IMR-90 (cell line): ENCODE results near the gene FAR2. TPM values are rescaled to one million over a fixed set of nuclear protein-coding genes. Genes with fewer than 3 reads are reported as not detected.

Experiments used
- ATAC-seq: fragments of 200-7000 bp; cut with Tn5 transposase; 2 replicates; pipeline ENCODE4 v1.9.1; 2020; ENCODE audit warnings: low read depth, mild to moderate bottlenecking, moderate library complexity
- BruUV-seq: library from RNA; stranded (reverse); fragments of 400-500 nt; replicated peaks from 2 replicates; lab custom pipeline; 2021; lab: Mats Ljungman, UMichigan
- CTCF ChIA-PET: fragments of 300-600 bp; formaldehyde crosslinking; extraction: SDS; loops from one replicate; lab custom pipeline; 2021; ENCODE audit warnings: antibody characterized with exemption; lab: Yijun Ruan, JAX
- POLR2A ChIA-PET: fragments of 300-600 bp; sonication (Branson Sonifier 250); formaldehyde crosslinking; loops from one replicate; lab custom pipeline; 2022; ENCODE audit warnings: antibody characterized with exemption; ENCODE audit not compliant: unreplicated experiment; lab: Charles Lee
- DNase-seq: peaks from one replicate; pipeline ENCODE4 v3.0.0; 2013
- H2AFZ ChIP-seq: replicated peaks from 2 replicates; pipeline ENCODE3; 2013; ENCODE audit warnings: low read length, mild to moderate bottlenecking; ENCODE audit not compliant: poor library complexity
- H2AK5ac ChIP-seq: 2 replicates; pipeline ENCODE4 v1.6.1; 2013; ENCODE audit warnings: low read depth, low read length, inconsistent platforms
- H2AK9ac ChIP-seq: replicated peaks from 2 replicates; pipeline ENCODE3; 2013; ENCODE audit warnings: mild to moderate bottlenecking, low read depth, low read length, moderate library complexity; ENCODE audit not compliant: poor library complexity
- H2BK120ac ChIP-seq: 2 replicates; pipeline ENCODE4 v1.6.1; 2013; ENCODE audit warnings: low read depth, low read length, inconsistent platforms
- H2BK15ac ChIP-seq: 3 replicates; pipeline ENCODE4 v1.6.1; 2013; ENCODE audit warnings: low read depth, low read length, inconsistent platforms
- H2BK20ac ChIP-seq: 2 replicates; pipeline ENCODE4 v1.6.1; 2013; ENCODE audit warnings: low read depth, mild to moderate bottlenecking, inconsistent platforms, low read length, moderate library complexity
- H2BK5ac ChIP-seq: 2 replicates; pipeline ENCODE4 v1.6.1; 2013; ENCODE audit warnings: mild to moderate bottlenecking, low read depth, low read length, inconsistent platforms; ENCODE audit not compliant: poor library complexity, severe bottlenecking
- H3K14ac ChIP-seq: replicated peaks from 2 replicates; pipeline ENCODE4 v1.6.1; 2013; ENCODE audit warnings: low read depth, low read length, inconsistent platforms
- H3K18ac ChIP-seq: 2 replicates; pipeline ENCODE4 v1.6.1; 2013; ENCODE audit warnings: low read depth, low read length, control low read depth
- H3K23ac ChIP-seq: 2 replicates; pipeline ENCODE4 v1.6.1; 2013; ENCODE audit warnings: low read depth, low read length, inconsistent platforms
- H3K27ac ChIP-seq: 2 replicates; pipeline ENCODE4 v1.5.1; 2013; ENCODE audit warnings: mild to moderate bottlenecking, control low read depth, low read length; ENCODE audit not compliant: insufficient read depth
- H3K27me3 ChIP-seq: 2 replicates; pipeline ENCODE4 v1.6.1; 2013; ENCODE audit warnings: low read length; ENCODE audit not compliant: control insufficient read depth, insufficient read depth
- H3K36me3 ChIP-seq: 2 replicates; pipeline ENCODE4 v1.6.1; 2013; ENCODE audit warnings: low read length, mixed read lengths; ENCODE audit not compliant: control insufficient read depth, insufficient read depth
- H3K4ac ChIP-seq: 2 replicates; pipeline ENCODE4 v1.6.1; 2013; ENCODE audit warnings: low read depth, low read length, inconsistent platforms
- H3K4me1 ChIP-seq: 2 replicates; pipeline ENCODE4 v1.6.1; 2013; ENCODE audit warnings: low read length, mixed read lengths; ENCODE audit not compliant: control insufficient read depth, insufficient read depth
- H3K4me2 ChIP-seq: 2 replicates; pipeline ENCODE4 v1.6.1; 2013; ENCODE audit warnings: low read depth, mild to moderate bottlenecking, control low read depth, low read length, moderate library complexity
- H3K4me3 ChIP-seq: 2 replicates; pipeline ENCODE4 v1.5.1; 2013; ENCODE audit warnings: low read depth, mild to moderate bottlenecking, control low read depth, low read length, moderate library complexity; ENCODE audit not compliant: insufficient read depth
- H3K56ac ChIP-seq: 2 replicates; pipeline ENCODE4 v1.6.1; 2013; ENCODE audit warnings: low read length, inconsistent platforms; ENCODE audit not compliant: insufficient read depth; ENCODE audit errors: extremely low read depth
- H3K79me1 ChIP-seq, 2 experiments: 2 replicates each; pipeline ENCODE4 v1.6.1; 2013; ENCODE audit warnings: low read length in 2 of 2, inconsistent platforms in 1 of 2, low read depth in 1 of 2
- H3K9ac ChIP-seq: 2 replicates; pipeline ENCODE4 v1.6.1; 2013; ENCODE audit warnings: low read depth, low read length, control low read depth
- H3K9me1 ChIP-seq: 2 replicates; pipeline ENCODE4 v1.6.1; 2013; ENCODE audit warnings: low read length, inconsistent platforms; ENCODE audit not compliant: insufficient read depth
- H3K9me3 ChIP-seq: 2 replicates; pipeline ENCODE4 v1.6.1; 2013; ENCODE audit warnings: low read length; ENCODE audit not compliant: control insufficient read depth, insufficient read depth
- H4K20me1 ChIP-seq: 2 replicates; pipeline ENCODE4 v1.6.1; 2013; ENCODE audit warnings: low read length, inconsistent platforms; ENCODE audit not compliant: insufficient read depth
- H4K5ac ChIP-seq: 2 replicates; pipeline ENCODE4 v1.6.1; 2013; ENCODE audit warnings: mild to moderate bottlenecking, low read depth, low read length, control low read depth
- H4K8ac ChIP-seq, 2 experiments: 2 replicates each; pipeline ENCODE4 v1.6.1; 2013; ENCODE audit warnings: low read depth in 2 of 2, low read length in 2 of 2, control low read depth in 1 of 2, inconsistent platforms in 1 of 2
- H4K91ac ChIP-seq: 2 replicates; pipeline ENCODE4 v1.6.1; 2013; ENCODE audit warnings: low read depth, low read length, inconsistent platforms; ENCODE audit not compliant: insufficient read depth
- POLR2A ChIP-seq: IDR thresholded peaks from 2 replicates; pipeline ENCODE4 v1.6.1; 2012; ENCODE audit warnings: mild to moderate bottlenecking, low read depth, low read length
- USF2 ChIP-seq: fragments of 150-350 bp; IDR thresholded peaks from 2 replicates; pipeline ENCODE4 v1.6.1; 2017; ENCODE audit warnings: mild to moderate bottlenecking, antibody characterized with exemption, low read length, low read depth
- WGBS, 2 experiments: methylation state at CpG; one replicate each; pipeline versions ENCODE4 v1.1.5 to v1.1.7; 2013; ENCODE audit warnings: missing lambda C conversion rate in 2 of 2; ENCODE audit not compliant: insufficient read length in 1 of 2; ENCODE audit errors: extremely low coverage in 2 of 2; 5-methylcytosine and 5-hydroxymethylcytosine counted together
- dilution Hi-C: fragments of 300-500 bp; cut with HindIII; formaldehyde crosslinking; loops from one replicate; pipeline ENCODE4 v1.14.3; 2018; ENCODE audit warnings: low sequenced_read_pairs; ENCODE audit not compliant: unreplicated experiment
- in situ Hi-C: fragments of 300-500 bp; cut with MboI; formaldehyde crosslinking; loops from 3 replicates; pipeline ENCODE4 v1.14.3; 2019; ENCODE audit warnings: low sequenced_read_pairs, inconsistent platforms, mixed read lengths
- intact Hi-C: fragments of 100-400 bp; cut with micrococcal nuclease; formaldehyde crosslinking; loops from 2 replicates; pipeline ENCODE4 v1.10.0; 2022
- polyA plus RNA-seq, 3 experiments: library from polyadenylated mRNA; depleted of rRNA; stranded (reverse); fragments of >200 nt; gene quantifications; 2 replicates each; pipeline ENCODE4 v1.2.3, GENCODE V29; 2012; ENCODE audit warnings: low replicate concordance in 1 of 3
- total RNA-seq: library from RNA; depleted of rRNA; stranded (reverse); fragments of >200 nt; gene quantifications from 2 replicates; pipeline ENCODE4 v1.2.3, GENCODE V29; 2012

Gene FAR2
- total and polyA plus RNA-seq, 2 of the 4 experiments (the other 2 are of a cell fraction): 1.1 to 2.0 TPM

- H2BK20ac ChIP-seq: no peak overlapping the region
- no peak overlapping the region for H2AK9ac ChIP-seq
- no peak overlapping the region for H2BK120ac ChIP-seq
- TF ChIP-seq USF2 (no peak), POLR2A (no peak)
- no peaks in the 10 kb centered on the region for H3K27me3 ChIP-seq
- DNase-seq (no peak), ATAC-seq (no peak)
- no peak overlapping the region for H3K56ac ChIP-seq
- no peak overlapping the region for H4K5ac ChIP-seq
- H3K23ac ChIP-seq: no peak overlapping the region
- H3K36me3 ChIP-seq: no peaks in the 10 kb centered on the region
- no peak overlapping the region for H2BK15ac ChIP-seq
- H3K4me3 ChIP-seq: no peak overlapping the region
- dilution Hi-C loops (no loop called here), in situ Hi-C loops (no loop called here), intact Hi-C loops (no loop called here)
- H3K4me1 ChIP-seq: no peaks in the 10 kb centered on the region
- H3K27ac ChIP-seq: no peak overlapping the region
- no peak overlapping the region for H3K14ac ChIP-seq
- H3K79me1 ChIP-seq: no peaks in the 10 kb centered on the region
- 44% methylated on average over 1 of the region's 6 CpGs; no CpG with 5 or more reads in 1 of the 2 experiments for WGBS, 2 experiments
- no peaks in the 10 kb centered on the region for H3K9me1 ChIP-seq
- CTCF ChIA-PET: no interaction called here
- H3K9ac ChIP-seq: no peak overlapping the region
- no peak overlapping the region for H2BK5ac ChIP-seq
- BruUV-seq: no TSS peak
- no peak overlapping the region for H4K8ac ChIP-seq
- H2AK5ac ChIP-seq: no peak overlapping the region
- H2AFZ ChIP-seq: no peak overlapping the region
- H4K20me1 ChIP-seq: no peaks in the 10 kb centered on the region
- no peak overlapping the region for H3K18ac ChIP-seq
- H4K91ac ChIP-seq: no peak overlapping the region
- no peak overlapping the region for H3K4ac ChIP-seq
- no peaks in the 10 kb centered on the region for H3K9me3 ChIP-seq
- H3K4me2 ChIP-seq: no peak overlapping the region
- POLR2A ChIA-PET: no interaction called here
These were observed 55.4 kb downstream of the FAR2 start for GRCh38 chr12:29204521-29204920.
